GM19023 (cell line): ENCODE results near the gene CHCHD5.
"Not testable (repeated sequence)": the region's sequence is repeated elsewhere in the genome, so short reads cannot be mapped to it uniquely, and the experiment has no call there.

Experiments
- ATAC-seq: cut with Tn5 transposase; IDR thresholded peaks from one replicate; pipeline ENCODE4 v1.9.1; 2021; ENCODE audit warnings: mild to moderate bottlenecking, moderate library complexity; ENCODE audit not compliant: unreplicated experiment

CHCHD5 gene

DNA sequence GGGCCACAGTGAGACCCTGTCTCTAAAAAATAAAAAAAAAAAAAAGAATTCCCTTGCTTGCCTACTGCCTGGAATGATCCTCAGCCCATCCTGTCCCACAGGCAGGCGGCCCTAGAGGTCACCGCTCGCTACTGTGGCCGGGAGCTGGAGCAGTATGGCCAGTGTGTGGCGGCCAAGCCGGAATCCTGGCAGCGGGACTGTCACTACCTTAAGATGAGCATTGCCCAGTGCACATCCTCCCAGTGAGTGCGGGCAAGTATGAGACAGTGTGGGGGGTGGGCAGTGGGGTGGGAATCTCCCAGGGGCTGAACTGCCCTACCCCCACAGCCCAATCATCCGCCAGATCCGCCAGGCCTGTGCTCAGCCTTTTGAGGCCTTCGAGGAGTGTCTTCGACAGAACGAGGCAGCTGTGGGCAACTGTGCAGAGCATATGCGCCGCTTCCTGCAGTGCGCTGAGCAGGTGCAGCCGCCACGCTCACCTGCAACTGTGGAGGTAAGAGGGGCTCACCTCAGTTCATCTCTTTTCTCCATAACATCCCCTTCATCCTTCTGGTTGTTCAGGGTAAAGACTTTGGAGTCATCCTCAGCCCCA, 1.6 kb downstream of the CHCHD5 start:
- no peak for ATAC-seq

GRCh38 chr2:112588611-112589045, 4.2 kb downstream of the CHCHD5 start:
- no peak for ATAC-seq

DNA sequence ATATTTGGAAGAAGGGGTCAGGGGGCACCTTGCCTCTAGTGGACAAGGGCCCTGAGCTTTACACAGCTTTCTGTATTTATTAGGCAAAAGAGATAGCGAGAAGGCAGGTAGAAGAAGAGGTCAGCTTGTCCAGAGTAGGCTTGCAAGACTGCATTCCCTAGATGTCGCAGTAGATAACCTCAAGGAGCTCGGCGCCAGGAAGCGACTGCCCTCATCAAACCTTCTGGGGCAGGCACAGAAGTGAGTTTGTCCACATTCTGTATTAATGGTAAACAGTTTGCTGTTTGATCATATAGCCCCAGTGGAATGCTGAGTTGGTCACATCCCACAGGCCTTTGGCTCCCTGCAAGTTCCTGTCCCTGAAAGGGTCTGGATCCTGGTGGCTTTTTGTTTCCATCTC, 7.0 kb downstream of the CHCHD5 start:
- no peak for ATAC-seq

GRCh38 chr2:112593736-112594135, 9.3 kb downstream of the CHCHD5 start:
- ATAC-seq: no peak

GRCh38 chr2:112597537-112598322, 13.3 kb downstream of the CHCHD5 start:
- ATAC-seq: no peak

GRCh38 chr2:112600634-112601033, 16.2 kb downstream of the CHCHD5 start:
- ATAC-seq: no peak

- ATAC-seq: no peak
Observed at GRCh38 chr2:112601754-112602153, 17.3 kb downstream of the CHCHD5 start.

GRCh38 chr2:112602917-112603316, 18.5 kb downstream of the CHCHD5 start:
- no peak for ATAC-seq

GRCh38 chr2:112603731-112604130, 19.3 kb downstream of the CHCHD5 start:
- no peak for ATAC-seq

DNA sequence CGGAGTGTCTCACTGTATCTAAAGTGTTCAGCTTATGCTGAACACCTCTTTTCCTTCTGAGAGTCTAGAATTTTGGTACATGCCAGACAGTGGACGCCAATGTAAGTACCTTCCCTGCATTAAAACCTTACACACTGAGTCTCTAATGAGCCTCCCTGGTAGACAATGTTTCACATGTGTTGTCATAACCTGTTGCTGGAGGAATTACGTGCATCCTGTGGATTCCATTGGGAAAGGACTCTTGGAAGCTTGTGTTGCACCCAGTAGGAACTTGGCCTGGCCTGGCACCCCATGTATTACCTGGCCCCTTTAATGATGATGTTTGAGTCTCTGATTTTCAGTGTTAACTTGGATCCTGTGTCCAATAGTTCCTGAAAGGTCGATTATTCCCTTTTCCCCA, 20.5 kb downstream of the CHCHD5 start:
- ATAC-seq: no peak

DNA sequence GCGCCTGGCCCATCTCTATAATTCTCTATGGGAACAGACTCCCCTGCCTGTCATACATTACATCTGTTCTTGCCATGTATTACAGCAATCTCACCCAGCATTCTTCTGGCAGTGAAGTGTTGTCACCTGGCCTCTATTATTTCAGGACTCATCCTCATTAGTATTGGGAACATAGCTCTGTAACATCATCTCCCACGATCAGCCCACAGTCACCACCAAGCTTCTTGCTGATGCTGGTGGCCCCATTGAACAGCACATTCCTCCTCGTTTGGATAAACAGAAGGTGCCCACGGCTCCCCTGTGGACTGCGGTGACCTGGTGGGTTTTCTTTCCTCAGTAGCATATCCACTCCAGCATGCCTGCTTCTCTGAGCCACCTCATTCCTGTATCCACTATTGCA, 21.5 kb downstream of the CHCHD5 start:
- no peak for ATAC-seq

DNA sequence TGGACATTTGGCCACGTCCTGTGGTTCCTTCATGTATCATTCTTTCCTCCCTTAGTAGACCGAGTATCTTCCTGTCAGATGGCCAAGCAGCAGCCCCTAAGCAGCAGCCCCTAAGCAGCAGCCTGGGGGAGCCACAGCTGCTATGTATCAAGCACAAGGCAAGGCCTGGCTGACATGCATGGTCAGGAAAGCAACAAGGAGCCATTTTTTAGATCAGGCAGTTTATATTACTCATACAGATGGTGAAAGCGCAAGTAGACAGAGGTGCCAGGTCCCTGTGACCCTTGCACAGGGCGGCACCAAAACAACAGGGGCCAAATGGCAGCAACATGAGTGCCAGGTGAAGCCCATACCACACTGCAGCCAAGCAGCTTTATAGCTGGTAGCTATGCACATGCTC, 22.1 kb downstream of the CHCHD5 start:
- no peak for ATAC-seq

- no peak for ATAC-seq
Observed at GRCh38 chr2:112607680-112608438, 23.4 kb downstream of the CHCHD5 start.

GRCh38 chr2:112609320-112609719, 24.9 kb downstream of the CHCHD5 start:
- ATAC-seq: not testable (repeated sequence)

DNA sequence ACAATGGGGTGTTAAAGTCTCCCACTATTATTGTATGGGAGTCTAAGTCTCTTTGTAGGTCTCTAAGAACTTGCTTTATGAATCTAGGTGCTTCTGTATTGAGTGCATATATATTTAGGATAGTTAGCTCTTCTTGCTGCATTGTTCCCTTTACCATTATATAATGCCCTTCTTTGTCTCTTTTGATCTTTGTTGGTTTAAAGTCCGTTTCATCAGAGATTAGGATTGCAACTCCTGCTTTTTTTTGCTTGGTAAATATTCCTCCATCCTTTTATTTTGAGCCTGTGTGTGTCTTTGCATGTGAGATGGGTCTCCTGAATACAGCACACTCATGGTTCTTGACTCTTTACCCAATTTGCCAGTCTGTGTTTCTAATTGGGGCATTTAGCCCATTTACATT, 27.9 kb downstream of the CHCHD5 start:
- ATAC-seq: not testable (repeated sequence)

DNA sequence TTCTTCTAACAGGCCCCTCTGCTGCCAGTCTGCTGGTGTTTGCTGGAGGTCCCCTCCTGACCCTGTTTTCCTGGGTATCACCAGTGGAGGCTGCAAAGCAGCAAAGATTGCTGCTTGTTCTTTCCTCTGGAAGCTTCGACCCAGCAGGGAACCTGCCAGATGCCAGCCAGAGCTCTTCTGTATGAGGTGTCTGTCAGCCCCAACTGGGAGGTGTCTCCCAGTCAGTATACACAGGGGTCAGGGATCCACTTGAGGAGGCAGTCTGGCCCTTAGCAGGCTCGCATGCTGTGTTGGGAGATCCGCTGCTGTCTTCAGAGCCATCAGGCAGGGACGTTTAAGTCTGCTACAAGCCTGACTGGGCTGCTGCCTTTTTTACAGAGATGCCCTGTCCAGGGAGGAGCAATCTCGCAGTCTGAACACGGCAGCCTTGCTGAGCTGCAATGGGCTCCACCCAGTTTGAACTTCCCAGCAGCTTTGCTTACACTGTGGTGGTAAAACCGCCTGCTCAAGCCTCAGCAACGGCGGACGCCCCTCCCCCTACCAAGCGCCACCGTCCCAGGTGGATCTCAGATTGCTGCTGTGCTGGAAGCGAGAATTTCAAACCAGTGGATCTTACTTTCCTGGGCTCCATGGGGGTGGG, 29.9 kb downstream of the CHCHD5 start:
- no peak for ATAC-seq

- no peak for ATAC-seq
Observed at GRCh38 chr2:112615051-112615450, 30.6 kb downstream of the CHCHD5 start.

- ATAC-seq: not testable (repeated sequence)
Observed at GRCh38 chr2:112615798-112616197, 31.4 kb downstream of the CHCHD5 start.

DNA sequence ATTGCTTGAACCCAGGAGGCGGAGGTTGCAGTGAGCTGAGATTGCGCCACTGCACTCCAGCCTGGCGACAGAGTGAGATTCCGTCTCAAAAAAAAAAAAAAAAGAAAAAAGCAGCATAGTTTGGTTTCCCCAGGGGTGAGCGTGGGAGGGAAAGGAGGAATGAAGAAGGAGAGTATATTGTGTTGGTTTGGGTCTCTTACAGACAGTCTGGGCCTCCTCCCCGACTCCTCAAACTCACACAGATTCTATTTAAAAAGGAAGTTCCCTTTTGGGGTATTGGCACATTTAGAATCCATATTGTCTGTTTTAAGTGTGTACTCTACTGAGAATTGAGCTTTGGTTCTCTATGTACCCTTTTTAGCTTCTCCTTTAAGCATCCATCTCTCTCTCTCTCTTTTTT, 34.0 kb downstream of the CHCHD5 start:
- ATAC-seq: no peak

GRCh38 chr2:112621790-112622527, 37.5 kb downstream of the CHCHD5 start:
- ATAC-seq: no peak

- ATAC-seq: no peak
Observed at GRCh38 chr2:112622528-112622849, 38.1 kb downstream of the CHCHD5 start.
